ENCODE data around the gene ZCCHC4.
"Not testable (repeated sequence)": the region's sequence is repeated elsewhere in the genome, so short reads cannot be mapped to it uniquely, and the experiment has no call there.

The ZCCHC4 gene

GRCh38 chr4:25321703-25322102, 9.1 kb downstream of the ZCCHC4 start:
- no peak for DNase-seq

GRCh38 chr4:25328463-25328862, 15.9 kb downstream of the ZCCHC4 start:
- DNase-seq = not testable (repeated sequence)

GRCh38 chr4:25330335-25330734, 17.8 kb downstream of the ZCCHC4 start:
- no peak for DNase-seq

- DNase-seq = no peak
Observed at GRCh38 chr4:25330905-25331808, 18.6 kb downstream of the ZCCHC4 start.

- no peak for DNase-seq
Observed at GRCh38 chr4:25343671-25344070, 31.1 kb downstream of the ZCCHC4 start.

- DNase-seq = no peak
Observed at GRCh38 chr4:25345744-25346143, 33.2 kb downstream of the ZCCHC4 start.

GRCh38 chr4:25346913-25347312, 34.3 kb downstream of the ZCCHC4 start:
- DNase-seq = no peak

GRCh38 chr4:25347473-25347872, 34.9 kb downstream of the ZCCHC4 start:
- DNase-seq = no peak

- no peak for DNase-seq
Observed at GRCh38 chr4:25347971-25348370, 35.4 kb downstream of the ZCCHC4 start.

- DNase-seq = no peak
Observed at GRCh38 chr4:25350561-25350960, 38.0 kb downstream of the ZCCHC4 start.

GRCh38 chr4:25351777-25352416, 39.3 kb downstream of the ZCCHC4 start:
- DNase-seq = peak; percentile 72

- DNase-seq = no peak
Observed at GRCh38 chr4:25356068-25356467, 43.5 kb downstream of the ZCCHC4 start.

GRCh38 chr4:25358515-25359275, 46.1 kb downstream of the ZCCHC4 start:
- DNase-seq = no peak

GRCh38 chr4:25361253-25361652, 48.7 kb downstream of the ZCCHC4 start:
- no peak for DNase-seq

- DNase-seq = no peak
Observed at GRCh38 chr4:25367004-25367621, 54.5 kb downstream of the ZCCHC4 start.

GRCh38 chr4:25367877-25368276, 55.3 kb downstream of the ZCCHC4 start:
- no peak for DNase-seq

- DNase-seq = no peak
Observed at GRCh38 chr4:25368315-25368714, 55.7 kb downstream of the ZCCHC4 start.

- no peak for DNase-seq
Observed at GRCh38 chr4:25370242-25370641, 57.7 kb downstream of the ZCCHC4 start.

- DNase-seq = not testable (repeated sequence)
Observed at GRCh38 chr4:25372549-25372948, 60.0 kb downstream of the ZCCHC4 start.

GRCh38 chr4:25376754-25377571, 64.4 kb downstream of the ZCCHC4 start, which contains the start of gene ANAPC4:
Gene ANAPC4 (plus strand): TSS chr4:25377263. CDS start chr4:25377428, 165 bp downstream.
- peak; percentile 81 for DNase-seq

GRCh38 chr4:25377572-25378436, 65.2 kb downstream of the ZCCHC4 start:
- no peak for DNase-seq
